Endothelial cell (in vitro differentiated cells): Measurements from ENCODE around the gene MAN1A2. TPM values are rescaled to one million over a fixed set of nuclear protein-coding genes. Genes with fewer than 3 reads are reported as not detected.

Experiments
- DNase-seq: peaks from one replicate; pipeline ENCODE4 v3.0.0; 2021; ENCODE audit warnings: low spot score
- H3K27ac Mint-ChIP-seq: one replicate; pipeline ENCODE4 v1.8.0; 2021; ENCODE audit warnings: mixed read lengths, inconsistent platforms; ENCODE audit not compliant: unreplicated experiment
- H3K27me3 Mint-ChIP-seq: one replicate; pipeline ENCODE4 v1.8.0; 2021; ENCODE audit warnings: mild to moderate bottlenecking, moderate library complexity, mixed read lengths, inconsistent platforms; ENCODE audit not compliant: unreplicated experiment
- H3K36me3 Mint-ChIP-seq: one replicate; pipeline ENCODE4 v1.8.0; 2021; ENCODE audit warnings: mild to moderate bottlenecking, low read depth, mixed read lengths, inconsistent platforms; ENCODE audit not compliant: unreplicated experiment
- H3K4me1 Mint-ChIP-seq: one replicate; pipeline ENCODE4 v1.8.0; 2021; ENCODE audit warnings: mild to moderate bottlenecking, mixed read lengths, inconsistent platforms; ENCODE audit not compliant: unreplicated experiment
- H3K4me3 Mint-ChIP-seq: one replicate; pipeline ENCODE4 v1.8.0; 2021; ENCODE audit warnings: mild to moderate bottlenecking, mixed read lengths, inconsistent platforms; ENCODE audit not compliant: unreplicated experiment
- H3K9me3 Mint-ChIP-seq: one replicate; pipeline ENCODE4 v1.8.0; 2021; ENCODE audit warnings: mixed read lengths, inconsistent platforms; ENCODE audit not compliant: unreplicated experiment
- CTCF ChIP-seq: fragments of 200-600 bp; sonication (generic); IDR thresholded peaks from one replicate; pipeline ENCODE4 v1.5.0; 2021; ENCODE audit warnings: antibody characterized with exemption; ENCODE audit not compliant: unreplicated experiment
- total RNA-seq: library from RNA; stranded (reverse); fragmentation: NEBNext Ultra II Directional; extraction: Animal tissue kit (Norgen Biotek cat#: 25700); gene quantifications from one replicate; pipeline ENCODE4 v1.2.1, GENCODE V29; 2021; ENCODE audit not compliant: unreplicated experiment

The MAN1A2 gene
- total RNA-seq, 1 donor from 2014 or later, result 36.4 TPM

- TF ChIP-seq CTCF, result no peak
- no peak for DNase-seq
- H3K36me3 Mint-ChIP-seq, result peaks cover 28% of the 10 kb centered on the region
- H3K27me3 Mint-ChIP-seq, result peaks cover 4% of the 10 kb centered on the region
- no peak overlapping the region for H3K27ac Mint-ChIP-seq
- H3K4me3 Mint-ChIP-seq, result peak overlapping the region; percentile 27
- H3K9me3 Mint-ChIP-seq, result peaks cover 5% of the 10 kb centered on the region
- no peaks in the 10 kb centered on the region for H3K4me1 Mint-ChIP-seq
Measured at GRCh38 chr1:117425050-117425734, 57.9 kb downstream of the MAN1A2 start.

GRCh38 chr1:117427297-117427696, 60.0 kb downstream of the MAN1A2 start:
- Mint-ChIP-seq H3K9me3 (peaks cover 5% of the 10 kb centered on the region), H3K4me1 (no peaks in the 10 kb centered on the region), H3K27ac (no peak overlapping the region), H3K4me3 (no peak overlapping the region), H3K36me3 (peaks cover 28% of the 10 kb centered on the region), H3K27me3 (peaks cover 4% of the 10 kb centered on the region)
- no peak for TF ChIP-seq CTCF
- DNase-seq, result no peak

GRCh38 chr1:117433943-117434342, 66.7 kb downstream of the MAN1A2 start:
- H3K4me3 Mint-ChIP-seq, result no peak overlapping the region
- TF ChIP-seq CTCF, result no peak
- H3K36me3 Mint-ChIP-seq, result no peaks in the 10 kb centered on the region
- H3K27ac Mint-ChIP-seq, result no peak overlapping the region
- no peaks in the 10 kb centered on the region for H3K4me1 Mint-ChIP-seq
- H3K9me3 Mint-ChIP-seq, result no peaks in the 10 kb centered on the region
- peaks cover 2% of the 10 kb centered on the region for H3K27me3 Mint-ChIP-seq
- DNase-seq, result no peak

GRCh38 chr1:117436513-117436912, 69.3 kb downstream of the MAN1A2 start:
- Mint-ChIP-seq H3K36me3 (no peaks in the 10 kb centered on the region), H3K4me3 (no peak overlapping the region), H3K27ac (no peak overlapping the region), H3K4me1 (no peaks in the 10 kb centered on the region), H3K27me3 (peaks cover 2% of the 10 kb centered on the region), H3K9me3 (no peaks in the 10 kb centered on the region)
- TF ChIP-seq CTCF, result no peak
- DNase-seq, result no peak

- no peak for TF ChIP-seq CTCF
- peaks cover 19% of the 10 kb centered on the region for H3K36me3 Mint-ChIP-seq
- no peak overlapping the region for H3K4me3 Mint-ChIP-seq
- H3K4me1 Mint-ChIP-seq, result no peaks in the 10 kb centered on the region
- H3K27ac Mint-ChIP-seq, result no peak overlapping the region
- DNase-seq, result no peak
- H3K27me3 Mint-ChIP-seq, result no peaks in the 10 kb centered on the region
- no peaks in the 10 kb centered on the region for H3K9me3 Mint-ChIP-seq
Measured at GRCh38 chr1:117447661-117448060, 80.4 kb downstream of the MAN1A2 start.
